ENCODE data around the gene MAPKAPK3. TPM values are rescaled to one million over a fixed set of nuclear protein-coding genes. Genes with fewer than 3 reads are reported as not detected.

MAPKAPK3 gene
- total RNA-seq, 1 experiment from 2014 or later, result 53.9 TPM

GRCh38 chr3:50612970-50613846 lies 3.7 kb upstream of the MAPKAPK3 start:
- Mint-ChIP-seq H3K4me1 (ENCODE audit: insufficient read depth, unreplicated experiment) (peaks cover 40% of the 10 kb centered on the region), H3K27me3 (ENCODE audit: insufficient read depth, unreplicated experiment) (no peaks in the 10 kb centered on the region), H3K27ac (ENCODE audit: low read depth, unreplicated experiment) (no peak overlapping the region), H3K36me3 (ENCODE audit: insufficient read depth, unreplicated experiment) (peaks cover 5% of the 10 kb centered on the region), H3K4me3 (ENCODE audit: unreplicated experiment) (no peak overlapping the region), H3K9me3 (ENCODE audit: unreplicated experiment) (no peaks in the 10 kb centered on the region)
- BruUV-seq (replicated peaks), result no TSS peak
- intact Hi-C loops (cut with micrococcal nuclease), result loop anchor here (5.0 to 10.0 kb wide), 2 partner anchors 266 to 1062 kb away; partner anchors contain the start of genes TEX264 and ZMYND10
- ChIA-PET CTCF (interaction anchor here (0.5 to 13.5 kb wide), 23 partner anchors 10 to 925 kb away, joined by 3 to 397 read pairs (median 8); partner anchors contain the start of genes C3orf18, HEMK1 and RBM15B), POLR2A (interaction anchor here (3.7 to 5.3 kb wide), 2 partner anchors 11 to 43 kb away, joined by 34 to 48 read pairs; partner anchors contain the start of genes C3orf18 and HEMK1)
- no peak for TF ChIP-seq CTCF (IDR thresholded peaks at IDR 0.05; ENCODE audit: unreplicated experiment)
- no peak for DNase-seq (ENCODE audit: unreplicated experiment)

DNA sequence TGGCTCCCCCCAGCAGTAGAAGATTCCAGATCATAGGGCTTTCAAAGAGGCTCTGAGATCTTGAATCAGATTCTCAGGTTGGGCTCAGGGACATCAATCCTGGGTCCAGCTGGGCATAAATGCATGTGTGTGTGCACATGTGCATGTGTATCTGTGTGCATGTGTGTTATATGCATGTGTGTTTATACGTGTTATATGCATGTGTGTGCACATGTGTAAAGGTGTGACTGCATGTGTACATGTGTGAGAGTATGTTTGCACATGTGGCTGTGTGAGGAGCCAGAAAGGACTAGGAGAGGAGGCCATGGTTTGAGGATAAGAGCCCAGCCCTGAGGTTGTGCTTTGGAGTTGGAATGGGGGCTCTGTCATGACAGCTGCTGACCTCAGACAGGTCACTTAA lies 1.8 kb upstream of the MAPKAPK3 start:
- no peaks in the 10 kb centered on the region for H3K9me3 Mint-ChIP-seq (ENCODE audit: unreplicated experiment)
- no peak for TF ChIP-seq CTCF (IDR thresholded peaks at IDR 0.05; ENCODE audit: unreplicated experiment)
- CTCF ChIA-PET, result interaction anchor here (0.5 to 13.5 kb wide), 65 partner anchors 12 to 1067 kb away, joined by 3 to 397 read pairs (median 4); partner anchors contain the start of genes C3orf18, CYB561D2, HEMK1 and MANF
- POLR2A ChIA-PET, result interaction anchor here (0.6 to 4.2 kb wide), 4 partner anchors 45 to 1328 kb away, joined by 3 to 59 read pairs (median 6); partner anchors contain the start of genes CYB561D2, HEMK1 and NPRL2
- intact Hi-C loops (cut with micrococcal nuclease), result loop anchor here (10.0 kb wide), 1 partner anchor 1060 kb away; the partner anchor contains the start of gene TEX264
- DNase-seq (ENCODE audit: unreplicated experiment), result no peak
- peaks cover 49% of the 10 kb centered on the region for H3K4me1 Mint-ChIP-seq (ENCODE audit: insufficient read depth, unreplicated experiment)
- no peak overlapping the region for H3K27ac Mint-ChIP-seq (ENCODE audit: low read depth, unreplicated experiment)
- no peaks in the 10 kb centered on the region for H3K27me3 Mint-ChIP-seq (ENCODE audit: insufficient read depth, unreplicated experiment)
- H3K4me3 Mint-ChIP-seq (ENCODE audit: unreplicated experiment), result no peak overlapping the region
- no TSS peak for BruUV-seq (replicated peaks)
- H3K36me3 Mint-ChIP-seq (ENCODE audit: insufficient read depth, unreplicated experiment), result peaks cover 11% of the 10 kb centered on the region

DNA sequence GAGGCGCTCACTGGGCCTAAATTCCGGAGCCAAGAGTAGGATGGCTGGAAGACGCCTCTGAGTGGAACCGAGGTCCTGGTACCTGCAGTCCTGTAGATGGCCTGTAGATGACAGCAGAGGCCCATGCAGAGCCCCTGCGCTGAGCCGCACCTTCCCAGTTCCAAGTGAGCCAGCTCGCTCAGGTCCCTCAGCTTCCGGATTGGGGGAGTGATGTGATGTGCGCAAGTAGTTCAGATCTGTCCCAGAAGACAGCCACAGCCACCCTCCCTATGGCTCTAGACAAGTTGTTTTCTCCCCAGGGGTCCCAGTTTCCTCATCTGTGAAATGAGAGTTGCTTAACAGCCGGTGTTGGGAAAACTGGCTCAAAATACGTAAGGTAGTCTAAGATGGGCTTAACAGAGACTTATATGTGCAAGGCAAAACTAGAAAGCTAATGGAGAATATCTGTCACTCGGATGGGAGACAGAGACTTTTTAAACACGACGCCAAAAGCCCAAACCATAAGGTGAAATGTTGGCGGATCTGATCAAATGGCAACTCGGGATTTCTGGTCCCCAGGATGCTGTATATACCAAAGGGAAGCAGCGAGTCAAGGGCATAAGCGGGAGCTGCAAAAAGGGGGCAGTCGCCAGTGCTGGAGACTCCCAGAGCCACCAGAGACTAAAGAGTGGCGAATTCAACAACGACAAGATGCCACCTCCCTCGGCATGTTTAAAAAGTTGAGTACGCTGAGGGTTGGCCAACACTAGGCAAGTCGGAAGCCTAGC lies 765 bp upstream of the MAPKAPK3 start:
- no TSS peak for BruUV-seq (replicated peaks)
- ChIA-PET POLR2A (interaction anchor here (0.6 to 4.2 kb wide), 20 partner anchors 11 to 1327 kb away, joined by 3 to 59 read pairs (median 4); partner anchors contain the start of genes CYB561D2, DCAF1, HEMK1 and MANF), CTCF (interaction anchor here (0.5 to 13.5 kb wide), 81 partner anchors 13 to 1784 kb away, joined by 3 to 397 read pairs (median 4); partner anchors contain the start of genes C3orf18, HEMK1, MANF and RAD54L2)
- H3K27me3 Mint-ChIP-seq (ENCODE audit: insufficient read depth, unreplicated experiment), result no peaks in the 10 kb centered on the region
- peak; percentile 99 for TF ChIP-seq CTCF (IDR thresholded peaks at IDR 0.05; ENCODE audit: unreplicated experiment)
- intact Hi-C loops (cut with micrococcal nuclease), result loop anchor here (1.0 to 10.0 kb wide), 9 partner anchors 36 to 1059 kb away; partner anchors contain the start of genes MANF and TEX264
- H3K4me3 Mint-ChIP-seq (ENCODE audit: unreplicated experiment), result peak overlapping the region; percentile 89
- no peaks in the 10 kb centered on the region for H3K9me3 Mint-ChIP-seq (ENCODE audit: unreplicated experiment)
- H3K4me1 Mint-ChIP-seq (ENCODE audit: insufficient read depth, unreplicated experiment), result peaks cover 48% of the 10 kb centered on the region
- H3K36me3 Mint-ChIP-seq (ENCODE audit: insufficient read depth, unreplicated experiment), result peaks cover 11% of the 10 kb centered on the region
- peak overlapping the region; percentile 40 for H3K27ac Mint-ChIP-seq (ENCODE audit: low read depth, unreplicated experiment)
- peak; percentile 86 for DNase-seq (ENCODE audit: unreplicated experiment)

Data from MCF 10A (cell line).